Common myeloid progenitor, CD34-positive (primary cell): Measurements from ENCODE around the gene AGMO.

Experiments used
- CTCF ChIA-PET: fragments of 350-600 bp; sonication (Branson Sonifier 250); formaldehyde crosslinking; loops from one replicate; lab custom pipeline; 2021; ENCODE audit warnings: antibody characterized with exemption; lab: Charles Lee
- POLR2A ChIA-PET: fragments of 350-600 bp; sonication (Branson Sonifier 250); formaldehyde crosslinking; loops from one replicate; lab custom pipeline; 2021; ENCODE audit warnings: antibody characterized with exemption; lab: Charles Lee
- DNase-seq, 3 donors: peaks; one replicate each; pipeline versions ENCODE4 v3.0.0 to v3.0.0-alpha.2; 2013
- H3K27ac ChIP-seq, 2 experiments: 1 replicate in 1 of 2; 2 replicates in 1 of 2; pipeline ENCODE4 v1.7.0; 2013; ENCODE audit warnings: inconsistent platforms in 2 of 2, low read length in 2 of 2, mild to moderate bottlenecking in 2 of 2, low read depth in 1 of 2, moderate library complexity in 1 of 2; ENCODE audit not compliant: severe bottlenecking in 2 of 2, insufficient read depth in 1 of 2, poor library complexity in 1 of 2
- H3K27me3 ChIP-seq, 5 experiments: replicated peaks in 2 of 5; 1 replicate in 3 of 5; 2 replicates in 2 of 5; pipeline versions ENCODE4 v1.6.1 to v1.7.0; 2013; ENCODE audit warnings: low read length in 4 of 5, mild to moderate bottlenecking in 2 of 5, moderate library complexity in 2 of 5, inconsistent platforms in 1 of 5; ENCODE audit not compliant: insufficient read depth in 5 of 5, control insufficient read depth in 4 of 5
- H3K36me3 ChIP-seq, 4 experiments: 1 replicate in 2 of 4; 2 replicates in 2 of 4; pipeline versions ENCODE4 v1.6.1 to v1.7.0; 2013; ENCODE audit warnings: low read length in 3 of 4, control low read depth in 1 of 4, mild to moderate bottlenecking in 1 of 4; ENCODE audit not compliant: control insufficient read depth in 4 of 4, insufficient read depth in 4 of 4
- H3K4me1 ChIP-seq, 4 experiments: 1 replicate in 3 of 4; 2 replicates in 1 of 4; pipeline versions ENCODE4 v1.6.1 to v1.7.1; 2013; ENCODE audit warnings: low read length in 3 of 4, mild to moderate bottlenecking in 3 of 4, control low read depth in 1 of 4, inconsistent platforms in 1 of 4, moderate library complexity in 1 of 4; ENCODE audit not compliant: control insufficient read depth in 4 of 4, insufficient read depth in 4 of 4; ENCODE audit errors: control extremely low read depth in 1 of 4
- H3K4me3 ChIP-seq, 7 experiments: 1 replicate in 4 of 7; 2 replicates in 3 of 7; pipeline versions ENCODE4 v1.5.1 to v1.7.0; 2013; ENCODE audit warnings: mild to moderate bottlenecking in 7 of 7, low read length in 6 of 7, moderate library complexity in 6 of 7, inconsistent platforms in 2 of 7, low read depth in 2 of 7, control low read depth in 1 of 7; ENCODE audit not compliant: insufficient read depth in 4 of 7, control insufficient read depth in 1 of 7; ENCODE audit errors: extremely low read depth in 1 of 7
- H3K9me3 ChIP-seq, 5 experiments: 1 replicate in 4 of 5; 2 replicates in 1 of 5; pipeline versions ENCODE4 v1.6.1 to v1.7.1; 2013; ENCODE audit warnings: low read length in 4 of 5, mild to moderate bottlenecking in 2 of 5, inconsistent platforms in 1 of 5, low read depth in 1 of 5, moderate library complexity in 1 of 5; ENCODE audit not compliant: control insufficient read depth in 4 of 5, insufficient read depth in 2 of 5; ENCODE audit errors: control extremely low read depth in 1 of 5
- WGBS: methylation state at CpG from one replicate; pipeline ENCODE4 v1.1.5; 2013; ENCODE audit not compliant: insufficient coverage; 5-methylcytosine and 5-hydroxymethylcytosine counted together

Gene AGMO

GRCh38 chr7:15582773-15583172 lies 21.0 kb upstream of the AGMO start:
- DNase-seq: no peak
- Histone ChIP-seq H3K9me3 (peaks cover 0 to 6% (median 4%) of the 10 kb centered on the region in 5 experiments), H3K27ac (no peak overlapping the region), H3K36me3 (no peaks in the 10 kb centered on the region), H3K4me1 (no peaks in the 10 kb centered on the region), H3K27me3 (no peaks in the 10 kb centered on the region), H3K4me3 (no peak overlapping the region)
- 100% methylated on average over 1 of the region's 1 CpG for WGBS
- POLR2A ChIA-PET: no interaction called here
- CTCF ChIA-PET: no interaction called here

- WGBS: 100% methylated on average over 1 of the region's 3 CpGs
- no peak for DNase-seq
- no peaks in the 10 kb centered on the region for H3K4me1 ChIP-seq
- H3K27ac ChIP-seq: no peak overlapping the region
- H3K4me3 ChIP-seq: no peak overlapping the region
- CTCF ChIA-PET: no interaction called here
- POLR2A ChIA-PET: no interaction called here
- no peaks in the 10 kb centered on the region for H3K36me3 ChIP-seq
- H3K27me3 ChIP-seq: no peaks in the 10 kb centered on the region
- H3K9me3 ChIP-seq: peaks cover 0 to 6% (median 4%) of the 10 kb centered on the region in 5 experiments
These were observed 19.6 kb upstream of the AGMO start for GRCh38 chr7:15581352-15581951.

DNA sequence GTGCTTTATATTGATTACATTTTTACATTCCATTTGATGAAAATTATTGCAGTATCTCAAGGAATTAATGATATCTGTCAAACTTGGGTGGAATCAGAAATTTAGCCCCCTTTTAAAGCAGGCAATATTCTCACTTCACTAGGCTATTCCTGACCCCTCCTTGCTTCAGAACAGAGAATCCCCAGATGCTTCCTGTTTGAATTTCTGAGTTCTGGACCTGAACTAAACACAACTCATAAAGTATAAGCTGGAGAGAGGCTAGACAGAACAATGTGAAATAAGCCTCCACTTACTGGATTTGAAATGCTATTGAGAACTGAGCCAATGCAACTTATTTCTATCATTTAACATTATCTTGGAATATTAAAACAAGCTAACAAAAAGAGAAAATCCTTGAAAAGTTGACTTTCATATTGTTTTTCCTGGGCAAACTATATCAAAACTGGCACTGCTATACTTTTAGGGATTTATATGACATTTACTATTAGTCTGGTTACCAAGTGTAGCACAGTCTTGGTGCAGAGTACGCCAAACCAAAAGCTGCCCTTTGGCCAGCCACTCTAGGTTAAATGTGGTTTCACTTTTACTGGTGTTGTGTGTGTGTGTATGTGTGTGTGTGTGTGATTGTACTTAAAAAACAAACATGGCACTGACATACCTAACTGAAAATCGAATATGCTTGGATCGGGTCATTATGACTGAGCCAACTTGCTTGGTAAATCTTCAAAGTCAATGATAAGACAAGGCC lies 19.0 kb upstream of the AGMO start:
- H3K36me3 ChIP-seq: no peaks in the 10 kb centered on the region
- H3K4me3 ChIP-seq: no peak overlapping the region
- H3K4me1 ChIP-seq: no peaks in the 10 kb centered on the region
- WGBS: no CpG with 5 or more reads among the region's 3 CpGs
- no peak for DNase-seq
- ChIA-PET POLR2A (no interaction called here), CTCF (no interaction called here)
- no peaks in the 10 kb centered on the region for H3K27me3 ChIP-seq
- peaks cover 0 to 6% (median 4%) of the 10 kb centered on the region in 5 experiments for H3K9me3 ChIP-seq
- no peak overlapping the region for H3K27ac ChIP-seq

DNA sequence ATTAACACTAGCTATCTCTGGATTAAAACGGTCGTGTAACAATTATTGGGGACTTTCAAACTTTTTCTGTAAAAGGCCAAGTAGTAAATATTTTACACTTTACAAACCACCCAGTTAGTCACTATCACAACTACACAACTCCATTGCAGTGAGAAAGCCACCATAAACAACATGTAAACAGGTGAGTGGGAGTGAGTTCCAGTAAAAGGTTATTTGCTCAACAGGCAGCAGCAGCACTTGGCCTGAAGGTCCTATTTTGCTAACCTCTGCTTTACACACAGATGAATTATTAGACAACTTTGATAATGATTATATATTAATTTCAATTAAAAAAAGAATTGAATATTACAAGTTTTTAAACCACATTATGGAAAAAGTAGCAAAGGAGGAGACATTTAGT lies 15.8 kb upstream of the AGMO start:
- POLR2A ChIA-PET: no interaction called here
- H3K4me3 ChIP-seq: no peak overlapping the region
- DNase-seq: no peak
- WGBS: no CpG with 5 or more reads among the region's 2 CpGs
- H3K27ac ChIP-seq: no peak overlapping the region
- H3K9me3 ChIP-seq: peaks cover 0 to 2% (median 0%) of the 10 kb centered on the region in 5 experiments
- no peaks in the 10 kb centered on the region for H3K36me3 ChIP-seq
- no peaks in the 10 kb centered on the region for H3K27me3 ChIP-seq
- no peaks in the 10 kb centered on the region for H3K4me1 ChIP-seq
- CTCF ChIA-PET: no interaction called here

- ChIA-PET CTCF (no interaction called here), POLR2A (no interaction called here)
- Histone ChIP-seq H3K27ac (no peak overlapping the region), H3K27me3 (no peaks in the 10 kb centered on the region), H3K4me1 (no peaks in the 10 kb centered on the region), H3K4me3 (no peak overlapping the region), H3K9me3 (peaks cover 0 to 2% (median 0%) of the 10 kb centered on the region in 5 experiments), H3K36me3 (no peaks in the 10 kb centered on the region)
- DNase-seq: no peak
- 95% methylated on average over 3 of the region's 3 CpGs for WGBS
These were observed 9.6 kb upstream of the AGMO start for GRCh38 chr7:15571301-15571878.

GRCh38 chr7:15567652-15568051 lies 5.8 kb upstream of the AGMO start:
- no peaks in the 10 kb centered on the region for H3K9me3 ChIP-seq
- H3K4me3 ChIP-seq: no peak overlapping the region
- WGBS: 88% methylated on average over 1 of the region's 2 CpGs
- no peak overlapping the region for H3K27ac ChIP-seq
- POLR2A ChIA-PET: no interaction called here
- no peaks in the 10 kb centered on the region for H3K36me3 ChIP-seq
- no peaks in the 10 kb centered on the region for H3K27me3 ChIP-seq
- no peak for DNase-seq
- no peaks in the 10 kb centered on the region for H3K4me1 ChIP-seq
- CTCF ChIA-PET: no interaction called here

DNA sequence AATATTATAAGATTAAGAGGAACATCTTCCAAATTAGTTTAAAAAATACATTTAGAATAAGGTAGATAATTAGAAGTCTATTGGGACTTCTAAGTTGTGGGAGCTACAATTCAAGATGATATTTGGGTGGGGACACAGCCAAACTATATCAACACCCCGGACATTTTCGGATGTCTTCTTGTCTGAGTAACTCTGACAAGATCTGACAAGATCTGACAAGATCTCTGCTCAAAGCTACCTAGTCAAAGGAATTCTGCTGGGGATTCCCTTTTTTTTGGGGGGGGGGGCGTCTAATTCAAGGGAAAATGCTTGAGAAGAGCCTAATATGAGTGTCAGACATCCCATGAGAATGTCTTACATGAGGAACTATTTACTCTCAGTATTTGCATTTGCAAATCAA lies 5.2 kb upstream of the AGMO start:
- Histone ChIP-seq H3K36me3 (no peaks in the 10 kb centered on the region), H3K4me1 (no peaks in the 10 kb centered on the region), H3K9me3 (no peaks in the 10 kb centered on the region), H3K4me3 (no peak overlapping the region), H3K27ac (no peak overlapping the region), H3K27me3 (no peaks in the 10 kb centered on the region)
- WGBS: no CpG with 5 or more reads among the region's 3 CpGs
- ChIA-PET CTCF (no interaction called here), POLR2A (no interaction called here)
- DNase-seq: no peak
